Measurements from ENCODE around the gene ZNF793.
A peak's percentile ranks its signal among the peaks of the same experiment; 100 is the strongest.

Gene ZNF793

GRCh38 chr19:37572203-37572602 is 65.5 kb downstream of the ZNF793 start:
- Histone ChIP-seq H3K9ac (ENCODE audit: low read length) (no peak overlapping the region), H4K12ac (ENCODE audit: low read depth, low read length) (no peak overlapping the region), H3K27ac (ENCODE audit: low read depth, low read length) (no peak overlapping the region), H3K79me2 (ENCODE audit: control insufficient read depth, insufficient read depth, low read length, poor library complexity) (no peaks in the 10 kb centered on the region), H3K4me1 (ENCODE audit: control insufficient read depth in 1 of 2, insufficient read depth in 2 of 2, low read length in 2 of 2) (no peaks in the 10 kb centered on the region), H3K18ac (ENCODE audit: low read length) (no peak overlapping the region), H2AK5ac (ENCODE audit: low read length) (no peak overlapping the region), H3K4me2 (ENCODE audit: low read length) (no peak overlapping the region), H3K9me3 (ENCODE audit: insufficient read depth, low read depth, low read length) (peaks cover 7% of the 10 kb centered on the region), H4K8ac (ENCODE audit: low read depth, low read length) (no peak overlapping the region), H3K27me3 (ENCODE audit: insufficient read depth, low read length) (no peaks in the 10 kb centered on the region), H3K4me3 (ENCODE audit: low read depth, low read length) (no peak overlapping the region), H3K36me3 (ENCODE audit: control insufficient read depth in 1 of 2, insufficient read depth in 2 of 2, low read length in 2 of 2) (peaks cover 4 to 7% of the 10 kb centered on the region in 2 experiments), H4K91ac (ENCODE audit: low read depth, low read length) (no peak overlapping the region), H3K4ac (ENCODE audit: low read depth, low read length) (no peak overlapping the region), H2BK120ac (ENCODE audit: insufficient read depth, low read length, poor library complexity) (no peak overlapping the region), H3K79me1 (ENCODE audit: low read length) (no peaks in the 10 kb centered on the region), H3K23ac (ENCODE audit: low read length) (no peak overlapping the region), H2BK12ac (ENCODE audit: low read length) (no peak overlapping the region), H2BK5ac (ENCODE audit: low read depth, low read length, poor library complexity) (no peak overlapping the region), H3K14ac (ENCODE audit: low read length) (no peak overlapping the region), H2AFZ (ENCODE audit: insufficient read depth, low read length, poor library complexity) (no peak overlapping the region)
- DNase-seq = peak in 1 of 2 donors; percentile 84

GRCh38 chr19:37583340-37583739 is 76.6 kb downstream of the ZNF793 start:
- Histone ChIP-seq H3K4me3 (ENCODE audit: low read depth, low read length) (no peak overlapping the region), H2BK12ac (ENCODE audit: low read length) (no peak overlapping the region), H3K9me3 (ENCODE audit: insufficient read depth, low read depth, low read length) (peaks cover 11% of the 10 kb centered on the region), H3K27me3 (ENCODE audit: insufficient read depth, low read length) (no peaks in the 10 kb centered on the region), H3K36me3 (ENCODE audit: control insufficient read depth in 1 of 2, insufficient read depth in 2 of 2, low read length in 2 of 2) (peaks cover 8 to 11% of the 10 kb centered on the region in 2 experiments), H3K27ac (ENCODE audit: low read depth, low read length) (no peak overlapping the region), H3K9ac (ENCODE audit: low read length) (no peak overlapping the region), H4K12ac (ENCODE audit: low read depth, low read length) (no peak overlapping the region), H3K14ac (ENCODE audit: low read length) (no peak overlapping the region), H3K79me1 (ENCODE audit: low read length) (no peaks in the 10 kb centered on the region), H3K18ac (ENCODE audit: low read length) (no peak overlapping the region), H3K4me1 (ENCODE audit: control insufficient read depth in 1 of 2, insufficient read depth in 2 of 2, low read length in 2 of 2) (no peaks in the 10 kb centered on the region), H3K4me2 (ENCODE audit: low read length) (no peak overlapping the region), H4K8ac (ENCODE audit: low read depth, low read length) (no peak overlapping the region), H3K23ac (ENCODE audit: low read length) (no peak overlapping the region), H2BK120ac (ENCODE audit: insufficient read depth, low read length, poor library complexity) (no peak overlapping the region), H4K91ac (ENCODE audit: low read depth, low read length) (no peak overlapping the region), H3K79me2 (ENCODE audit: control insufficient read depth, insufficient read depth, low read length, poor library complexity) (no peaks in the 10 kb centered on the region), H3K4ac (ENCODE audit: low read depth, low read length) (no peak overlapping the region), H2AK5ac (ENCODE audit: low read length) (no peak overlapping the region), H2BK5ac (ENCODE audit: low read depth, low read length, poor library complexity) (no peak overlapping the region), H2AFZ (ENCODE audit: insufficient read depth, low read length, poor library complexity) (no peak overlapping the region)
- no peak for DNase-seq
- no CpG with 5 or more reads among the region's 2 CpGs for WGBS (ENCODE audit: extremely low coverage, insufficient coverage, insufficient read length)
